SK-N-SH (cell line): ENCODE results near the gene R3HCC1L. TPM values are rescaled to one million over a fixed set of nuclear protein-coding genes. Genes with fewer than 3 reads are reported as not detected.

ENCODE experiments used
- CTCF ChIA-PET: fragments of 300-600, 350-600 bp; formaldehyde crosslinking; extraction: SDS; loops from one replicate; lab custom pipeline; 2021; lab: Yijun Ruan, JAX
- POLR2A ChIA-PET: fragments of 350-600 bp; sonication (Branson Sonifier 250); formaldehyde crosslinking; extraction: SDS; loops from one replicate; lab custom pipeline; 2020; ENCODE audit warnings: antibody characterized with exemption, inconsistent platforms; lab: Yijun Ruan, JAX
- DNase-seq: peaks from one replicate; pipeline ENCODE4 v3.0.0; 2012
- H2AFZ ChIP-seq: fragments of 200-600 bp; sonication (generic); 2 replicates; pipeline ENCODE4 v1.8.1; 2016; ENCODE audit warnings: antibody characterized with exemption, mild to moderate bottlenecking, low read depth
- H3F3A ChIP-seq: fragments of 200-600 bp; sonication (generic); replicated peaks from 2 replicates; pipeline ENCODE3; 2016; ENCODE audit warnings: antibody characterized with exemption, mild to moderate bottlenecking; ENCODE audit not compliant: insufficient read depth
- H3K27ac ChIP-seq, 2 experiments: fragments of 200-500 bp in 1 of 2; fragments of 200-600 bp in 1 of 2; sonication (Bioruptor generic) in 1 of 2; sonication (generic), shearing (Covaris generic) in 1 of 2; 2 replicates each; pipeline versions ENCODE4 v1.5.1 to v1.6.1; 2014 to 2016; ENCODE audit warnings: low read depth in 2 of 2, inconsistent platforms in 1 of 2, low read length in 1 of 2, mild to moderate bottlenecking in 1 of 2, mixed read lengths in 1 of 2
- H3K27me3 ChIP-seq: fragments of 200-600 bp; sonication (generic), shearing (Covaris generic); 2 replicates; pipeline ENCODE4 v1.6.1; 2016; ENCODE audit warnings: mixed run types; ENCODE audit not compliant: insufficient read depth
- H3K36me3 ChIP-seq, 2 experiments: fragments of 200-500 bp in 1 of 2; fragments of 200-600 bp in 1 of 2; sonication (Bioruptor generic) in 1 of 2; sonication (generic) in 1 of 2; replicated peaks in 1 of 2; 2 replicates each; pipeline versions ENCODE3 to v1.5.1; 2014 to 2016; ENCODE audit warnings: low read length in 1 of 2, mild to moderate bottlenecking in 1 of 2; ENCODE audit not compliant: insufficient read depth in 2 of 2, control insufficient read depth in 1 of 2
- H3K4me1 ChIP-seq, 2 experiments: fragments of 200-500 bp in 1 of 2; fragments of 200-600 bp in 1 of 2; sonication (Bioruptor generic) in 1 of 2; sonication (generic), shearing (Covaris generic) in 1 of 2; 2 replicates each; pipeline versions ENCODE4 v1.5.1 to v1.6.1; 2014 to 2016; ENCODE audit warnings: low read depth in 1 of 2, low read length in 1 of 2, mixed run types in 1 of 2; ENCODE audit not compliant: insufficient read depth in 2 of 2, control insufficient read depth in 1 of 2
- H3K4me2 ChIP-seq: fragments of 200-600 bp; sonication (generic), shearing (Covaris generic); 2 replicates; pipeline ENCODE4 v1.6.1; 2017; ENCODE audit warnings: mixed run types
- H3K4me3 ChIP-seq, 2 experiments: fragments of 200-500 bp in 1 of 2; fragments of 200-600 bp in 1 of 2; sonication (Bioruptor generic) in 1 of 2; sonication (generic), shearing (Covaris generic) in 1 of 2; 2 replicates each; pipeline versions ENCODE4 v1.5.1 to v1.8.1; 2014 to 2016; ENCODE audit warnings: low read depth in 2 of 2, inconsistent platforms in 1 of 2, low read length in 1 of 2, mild to moderate bottlenecking in 1 of 2, mixed read lengths in 1 of 2, moderate library complexity in 1 of 2
- H3K79me2 ChIP-seq: fragments of 200-600 bp; sonication (generic); 2 replicates; pipeline ENCODE4 v1.8.1; 2017; ENCODE audit warnings: mild to moderate bottlenecking; ENCODE audit not compliant: insufficient read depth
- H3K9ac ChIP-seq: fragments of 200-600 bp; sonication (generic); 2 replicates; pipeline ENCODE4 v1.6.1; 2017; ENCODE audit warnings: mixed run types
- H3K9me2 ChIP-seq: fragments of 200-600 bp; sonication (generic); 2 replicates; pipeline ENCODE4 v1.6.1; 2017; ENCODE audit warnings: mixed run types
- H3K9me3 ChIP-seq: fragments of 200-600 bp; sonication (generic); 2 replicates; pipeline ENCODE4 v1.6.1; 2017; ENCODE audit warnings: mixed run types, mild to moderate bottlenecking, moderate library complexity
- H4K20me1 ChIP-seq: fragments of 200-600 bp; sonication (generic); 2 replicates; pipeline ENCODE4 v1.6.1; 2017; ENCODE audit warnings: mild to moderate bottlenecking, mixed run types; ENCODE audit not compliant: insufficient read depth
- CHD2 ChIP-seq: fragments of 150-350 bp; IDR thresholded peaks from 2 replicates; pipeline ENCODE4 v1.6.1; 2018; ENCODE audit warnings: low read length; ENCODE audit not compliant: partially characterized antibody
- EP300 ChIP-seq, 2 experiments: IDR thresholded peaks; 2 replicates each; pipeline versions ENCODE4 v1.4.0 to v1.6.1; 2012; ENCODE audit warnings: borderline replicate concordance in 1 of 2, low read depth in 1 of 2, low read length in 1 of 2
- EZH2phosphoT487 ChIP-seq: fragments of 200-600 bp; sonication (generic); IDR thresholded peaks from 2 replicates; pipeline ENCODE4 v1.6.1; 2017; ENCODE audit warnings: low read depth, mixed run types, mild to moderate bottlenecking, antibody characterized with exemption, moderate library complexity, borderline replicate concordance
- GATA2 ChIP-seq: sonication (generic); formaldehyde crosslinking; IDR thresholded peaks from 2 replicates; pipeline ENCODE4 v1.5.0; 2020; ENCODE audit warnings: mild to moderate bottlenecking, missing genetic modification reagents
- JUND ChIP-seq: IDR thresholded peaks from 2 replicates; pipeline ENCODE4 v1.4.0; 2012
- MAX ChIP-seq: IDR thresholded peaks from 2 replicates; pipeline ENCODE4 v1.4.0; 2012; ENCODE audit warnings: low read depth
- MEF2A ChIP-seq: IDR thresholded peaks from 2 replicates; pipeline ENCODE4 v1.4.0; 2012; ENCODE audit warnings: low read depth, borderline replicate concordance
- NFIC ChIP-seq: IDR thresholded peaks from 2 replicates; pipeline ENCODE4 v1.4.0; 2012; ENCODE audit warnings: borderline replicate concordance
- NRF1 ChIP-seq: IDR thresholded peaks from 2 replicates; pipeline ENCODE4 v1.6.1; 2012; ENCODE audit warnings: low read depth, mild to moderate bottlenecking, low read length
- POLR2AphosphoS5 ChIP-seq: IDR thresholded peaks from 2 replicates; pipeline ENCODE4 v1.6.1; 2012; ENCODE audit warnings: low read depth, low read length
- RAD21 ChIP-seq: IDR thresholded peaks from 2 replicates; pipeline ENCODE4 v1.6.1; 2012; ENCODE audit warnings: mild to moderate bottlenecking, low read length
- RCOR1 ChIP-seq: fragments of 150-350 bp; IDR thresholded peaks from 2 replicates; pipeline ENCODE4 v1.6.1; 2017; ENCODE audit warnings: antibody characterized with exemption, low read length
- RXRA ChIP-seq: IDR thresholded peaks from 2 replicates; pipeline ENCODE4 v1.4.0; 2012; ENCODE audit warnings: low read depth, mild to moderate bottlenecking, borderline replicate concordance
- SIN3A ChIP-seq: IDR thresholded peaks from 2 replicates; pipeline ENCODE4 v1.6.1; 2012; ENCODE audit warnings: low read depth, mild to moderate bottlenecking, low read length, moderate library complexity, borderline replicate concordance
- SMC3 ChIP-seq: IDR thresholded peaks from 2 replicates; pipeline ENCODE4 v1.6.1; 2012; ENCODE audit warnings: low read depth, low read length, improper control_type of control experiment
- TAF1 ChIP-seq: IDR thresholded peaks from 2 replicates; pipeline ENCODE4 v1.6.1; 2012; ENCODE audit warnings: low read depth, mild to moderate bottlenecking, low read length, moderate library complexity, borderline replicate concordance
- TCF12 ChIP-seq: IDR thresholded peaks from 2 replicates; pipeline ENCODE4 v1.4.0; 2012
- TEAD4 ChIP-seq: IDR thresholded peaks from 2 replicates; pipeline ENCODE4 v1.4.0; 2012; ENCODE audit warnings: mild to moderate bottlenecking, borderline replicate concordance; ENCODE audit not compliant: insufficient read depth
- YY1 ChIP-seq: IDR thresholded peaks from 2 replicates; pipeline ENCODE4 v1.4.0; 2012; ENCODE audit warnings: low read depth, mild to moderate bottlenecking
- WGBS: methylation state at CpG from one replicate; pipeline ENCODE4 v1.1.6; 2017; ENCODE audit warnings: low lambda C conversion rate; 5-methylcytosine and 5-hydroxymethylcytosine counted together
- polyA plus RNA-seq, 3 experiments: library from polyadenylated mRNA; depleted of rRNA; stranded (reverse); fragments of >200 nt; gene quantifications; 2 replicates each; pipeline ENCODE4 v1.2.3, GENCODE V29; 2012
- TF ChIP-seq, protein P1 (sequence below): IDR thresholded peaks from 2 replicates; pipeline ENCODE4 v1.4.0; 2012; ENCODE audit warnings: low read depth, borderline replicate concordance
- TF ChIP-seq, protein P2 (sequence below): IDR thresholded peaks from 2 replicates; pipeline ENCODE4; 2012
- TF ChIP-seq, protein P3 (sequence below): fragments of 150-350 bp; IDR thresholded peaks from 2 replicates; pipeline ENCODE4 v1.6.1; 2017; ENCODE audit warnings: antibody characterized with exemption, low read length, low read depth, borderline replicate concordance

Gene R3HCC1L
- polyA plus RNA-seq, 1 of the 3 experiments (the other 2 are of a cell fraction), result 6.0 TPM

DNA sequence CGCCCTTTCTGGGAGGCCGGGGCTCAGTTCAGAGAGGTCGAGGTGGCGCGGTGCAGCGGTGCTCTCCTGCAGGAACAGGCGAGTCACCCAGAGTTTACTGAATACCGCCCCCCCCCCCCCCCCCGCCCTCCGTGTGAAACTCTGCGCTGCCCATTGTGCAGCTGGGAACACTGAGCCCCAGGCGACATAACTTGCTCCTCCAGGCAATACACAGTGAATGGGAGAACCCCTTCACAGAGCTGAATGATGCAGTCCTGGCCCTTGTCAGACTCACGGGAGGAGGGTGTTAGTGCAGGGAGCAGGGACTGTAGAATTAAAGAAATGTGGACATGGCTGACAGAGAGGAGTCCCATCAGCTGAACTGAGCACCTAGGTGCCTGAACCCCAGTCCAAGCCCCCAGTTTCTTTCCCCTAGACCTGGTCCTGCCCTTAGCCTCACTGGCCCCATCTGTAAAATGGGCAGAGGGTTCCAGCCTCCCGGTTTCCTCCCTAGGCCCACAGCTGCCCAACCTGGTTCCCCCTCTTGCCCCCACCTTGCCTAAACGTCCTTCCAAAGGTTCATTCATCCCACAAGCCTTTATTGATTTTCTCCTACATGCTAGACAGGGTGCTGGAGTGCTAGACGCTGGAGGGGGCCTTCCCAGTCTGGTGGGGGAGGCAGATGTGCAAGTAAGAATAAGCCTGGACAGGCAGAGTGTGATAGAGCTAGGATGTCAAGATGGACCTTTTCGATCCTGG is 134.4 kb downstream of the R3HCC1L start:
- no peaks in the 10 kb centered on the region for H3K9me2 ChIP-seq
- H3K4me1 ChIP-seq, result peaks cover 11 to 27% of the 10 kb centered on the region in 2 experiments; a peak in 1 of 4 replicates
- H3K4me3 ChIP-seq, result peak overlapping the region in 1 of 2 experiments; percentile 40; a peak in 2 of 4 replicates
- H4K20me1 ChIP-seq, result no peaks in the 10 kb centered on the region
- DNase-seq, result no peak
- H3K27me3 ChIP-seq, result no peaks in the 10 kb centered on the region
- no peaks in the 10 kb centered on the region for H3K79me2 ChIP-seq
- H3K27ac ChIP-seq, result no peak overlapping the region
- H3F3A ChIP-seq, result peaks cover 4% of the 10 kb centered on the region
- CTCF ChIA-PET, result interaction anchor here (1.1 to 8.2 kb wide), 4 partner anchors 14 to 101 kb away, joined by 3 to 64 read pairs (median 4); no protein-coding TSS in a partner anchor
- no peak overlapping the region for H3K9ac ChIP-seq
- no peaks in the 10 kb centered on the region for H3K36me3 ChIP-seq
- H2AFZ ChIP-seq, result peak overlapping the region; percentile 86
- 59% methylated on average over 7 of the region's 17 CpGs for WGBS
- POLR2A ChIA-PET, result interaction anchor here (0.7 kb wide), 1 partner anchor 41 kb away, joined by 3 read pairs; no protein-coding TSS in a partner anchor
- H3K4me2 ChIP-seq, result peak overlapping the region; percentile 67
- TF ChIP-seq MAX (no peak), RCOR1 (0 out of 2 replicates have a peak, but pooled peaks have one; percentile 24), RAD21 (no peak), GATA2 (CRISPR knock-in tag) (no peak)
- TF ChIP-seq, all 33 proteins: peak for 1
- H3K9me3 ChIP-seq, result no peaks in the 10 kb centered on the region

DNA sequence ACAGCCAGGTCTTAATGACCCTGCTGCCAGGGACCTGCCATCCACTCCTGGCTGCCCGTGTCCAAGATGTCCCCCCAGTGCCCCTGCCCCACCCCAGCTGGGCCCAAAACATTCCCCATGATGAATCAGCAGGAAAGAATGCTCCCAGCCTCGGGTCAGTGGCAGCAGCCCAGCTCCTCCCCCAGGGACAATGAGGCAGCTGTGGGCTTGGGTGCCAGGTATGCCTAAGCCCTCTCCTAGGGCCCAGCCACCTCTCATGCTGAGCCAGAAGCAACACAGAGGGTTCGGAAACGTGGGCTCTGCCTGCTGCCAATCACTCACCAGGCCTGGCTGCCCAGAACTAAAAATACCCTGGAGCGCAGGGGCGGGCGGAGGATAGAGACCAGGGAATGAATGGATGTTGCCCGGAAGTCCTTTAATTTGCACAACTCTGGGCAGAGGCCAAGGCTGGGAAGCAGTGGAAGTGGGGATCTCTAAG is 135.0 kb downstream of the R3HCC1L start:
- Histone ChIP-seq H3K9me2 (no peaks in the 10 kb centered on the region), H3K4me3 (no peak overlapping the region), H3K9me3 (no peaks in the 10 kb centered on the region), H2AFZ (peak overlapping the region; percentile 86), H3K4me2 (peak overlapping the region; percentile 67), H3K9ac (no peak overlapping the region), H3K27ac (no peak overlapping the region), H3K27me3 (no peaks in the 10 kb centered on the region), H4K20me1 (no peaks in the 10 kb centered on the region), H3K4me1 (peaks cover 11 to 27% of the 10 kb centered on the region in 2 experiments; a peak in 1 of 4 replicates), H3K79me2 (no peaks in the 10 kb centered on the region), H3K36me3 (no peaks in the 10 kb centered on the region), H3F3A (peaks cover 4% of the 10 kb centered on the region)
- 30% methylated on average over 7 of the region's 8 CpGs for WGBS
- CTCF ChIA-PET, result interaction anchor here (1.8 to 8.2 kb wide), 2 partner anchors 40 to 101 kb away, joined by 4 to 64 read pairs; no protein-coding TSS in a partner anchor
- POLR2A ChIA-PET, result no interaction called here
- peak; percentile 56 for DNase-seq
- no peak for TF ChIP-seq SIN3A
- TF ChIP-seq RXRA, result peak; percentile 62; the same call in 1 of the 2 replicates
- no peak for TF ChIP-seq YY1
- TF ChIP-seq POLR2AphosphoS5, result 0 out of 2 replicates have a peak, but pooled peaks have one; percentile 19
- TF ChIP-seq, protein P1, sequence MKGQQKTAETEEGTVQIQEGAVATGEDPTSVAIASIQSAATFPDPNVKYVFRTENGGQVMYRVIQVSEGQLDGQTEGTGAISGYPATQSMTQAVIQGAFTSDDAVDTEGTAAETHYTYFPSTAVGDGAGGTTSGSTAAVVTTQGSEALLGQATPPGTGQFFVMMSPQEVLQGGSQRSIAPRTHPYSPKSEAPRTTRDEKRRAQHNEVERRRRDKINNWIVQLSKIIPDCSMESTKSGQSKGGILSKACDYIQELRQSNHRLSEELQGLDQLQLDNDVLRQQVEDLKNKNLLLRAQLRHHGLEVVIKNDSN, result no peak
- TF ChIP-seq MEF2A, result no peak
- no peak for TF ChIP-seq RAD21
- TF ChIP-seq, protein P2, sequence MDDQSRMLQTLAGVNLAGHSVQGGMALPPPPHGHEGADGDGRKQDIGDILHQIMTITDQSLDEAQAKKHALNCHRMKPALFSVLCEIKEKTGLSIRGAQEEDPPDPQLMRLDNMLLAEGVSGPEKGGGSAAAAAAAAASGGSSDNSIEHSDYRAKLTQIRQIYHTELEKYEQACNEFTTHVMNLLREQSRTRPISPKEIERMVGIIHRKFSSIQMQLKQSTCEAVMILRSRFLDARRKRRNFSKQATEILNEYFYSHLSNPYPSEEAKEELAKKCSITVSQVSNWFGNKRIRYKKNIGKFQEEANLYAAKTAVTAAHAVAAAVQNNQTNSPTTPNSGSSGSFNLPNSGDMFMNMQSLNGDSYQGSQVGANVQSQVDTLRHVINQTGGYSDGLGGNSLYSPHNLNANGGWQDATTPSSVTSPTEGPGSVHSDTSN, result peak; percentile 68
- TF ChIP-seq NRF1, result no peak
- TF ChIP-seq TEAD4, result peak; percentile 57; the same call in 1 of the 2 replicates
- no peak for TF ChIP-seq SMC3
- TF ChIP-seq MAX, result no peak
- no peak for TF ChIP-seq CHD2
- peak in 1 of 2 experiments; percentile 21; a peak in 1 of 4 replicates for TF ChIP-seq EP300 (IDR thresholded peaks at IDR 0.05; ENCODE audit: borderline replicate concordance in 1 of 2, low read depth in 1 of 2, low read length in 1 of 2)
- peak; percentile 71 for TF ChIP-seq TCF12
- TF ChIP-seq NFIC, result peak; percentile 55
- TF ChIP-seq, protein P3, sequence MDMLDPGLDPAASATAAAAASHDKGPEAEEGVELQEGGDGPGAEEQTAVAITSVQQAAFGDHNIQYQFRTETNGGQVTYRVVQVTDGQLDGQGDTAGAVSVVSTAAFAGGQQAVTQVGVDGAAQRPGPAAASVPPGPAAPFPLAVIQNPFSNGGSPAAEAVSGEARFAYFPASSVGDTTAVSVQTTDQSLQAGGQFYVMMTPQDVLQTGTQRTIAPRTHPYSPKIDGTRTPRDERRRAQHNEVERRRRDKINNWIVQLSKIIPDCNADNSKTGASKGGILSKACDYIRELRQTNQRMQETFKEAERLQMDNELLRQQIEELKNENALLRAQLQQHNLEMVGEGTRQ, result no peak
- TF ChIP-seq EZH2phosphoT487, result no peak
- no peak for TF ChIP-seq TAF1
- TF ChIP-seq GATA2 (CRISPR knock-in tag), result no peak
- TF ChIP-seq JUND, result peak; percentile 74
